HG03354 (cell line): ENCODE measurements around the gene INPP5F.
A peak's percentile ranks its signal among the peaks of the same experiment; 100 is the strongest.
"Not testable (repeated sequence)": the region's sequence is repeated elsewhere in the genome, so short reads cannot be mapped to it uniquely, and the experiment has no call there.

ENCODE experiments used
- ATAC-seq: cut with Tn5 transposase; IDR thresholded peaks from one replicate; pipeline ENCODE4 v1.9.1; 2021; ENCODE audit warnings: mild to moderate bottlenecking; ENCODE audit not compliant: unreplicated experiment, poor library complexity, severe bottlenecking

Gene INPP5F

GRCh38 chr10:119703903-119704508, 21.8 kb upstream of the INPP5F start:
- no peak for ATAC-seq

DNA sequence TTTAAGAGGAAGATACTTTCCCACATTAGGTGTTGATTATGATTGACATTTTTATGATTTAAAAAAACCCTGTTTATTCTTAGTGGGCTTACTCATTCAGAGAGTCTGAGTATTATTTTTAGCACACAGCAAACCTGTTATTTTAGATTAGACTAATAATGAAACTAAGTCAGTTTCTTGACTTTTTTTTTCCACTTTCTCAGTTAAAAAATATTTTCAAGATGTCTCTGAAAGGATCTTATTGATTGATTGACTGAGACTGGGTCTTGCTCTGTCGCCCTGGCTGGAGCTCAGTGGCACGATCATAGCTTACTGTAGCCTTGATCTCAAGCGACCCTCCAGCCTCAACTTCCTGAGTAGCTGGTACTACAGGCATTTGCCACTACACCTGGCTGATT, 20.4 kb upstream of the INPP5F start:
- ATAC-seq = peak; percentile 52

GRCh38 chr10:119706521-119707278, 19.1 kb upstream of the INPP5F start:
- no peak for ATAC-seq

DNA sequence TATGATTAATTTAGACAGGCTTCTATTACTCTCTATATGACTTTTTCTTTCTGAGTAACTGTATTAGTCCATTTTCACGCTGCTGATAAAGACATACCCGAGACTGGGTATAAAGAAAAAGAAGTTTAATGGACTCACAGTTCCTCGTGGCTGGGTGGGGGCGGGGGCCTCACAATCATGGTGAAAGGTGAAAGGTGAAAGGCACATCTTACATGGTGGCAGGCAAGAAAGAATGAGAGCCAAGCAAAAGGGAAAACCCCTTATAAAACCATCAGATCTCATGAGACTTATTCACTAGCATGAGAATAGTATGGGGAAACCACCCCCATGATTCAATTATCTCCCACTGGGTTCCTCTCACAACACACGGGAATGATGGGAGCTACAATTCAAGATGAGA, 18.5 kb upstream of the INPP5F start:
- ATAC-seq = not testable (repeated sequence)

DNA sequence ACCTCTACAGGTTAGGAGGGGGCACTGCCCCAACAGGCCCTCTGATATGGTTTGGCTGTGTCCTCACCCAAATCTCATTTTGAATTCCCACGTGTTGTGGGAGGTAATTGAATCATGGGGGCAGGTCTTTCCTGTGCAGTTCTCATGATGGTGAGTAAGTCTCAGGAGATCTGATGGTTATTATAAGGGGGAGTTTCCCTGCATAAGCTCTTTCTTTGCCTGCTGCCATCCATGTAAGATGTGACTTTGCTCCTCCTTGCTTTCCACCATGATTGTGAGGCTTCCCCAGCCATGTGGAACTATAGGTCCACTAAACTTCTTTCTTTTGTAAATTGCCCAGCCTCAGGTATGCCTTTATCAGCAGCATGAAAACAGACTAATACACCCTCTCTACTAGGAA, 14.9 kb upstream of the INPP5F start:
- ATAC-seq = not testable (repeated sequence)

GRCh38 chr10:119713744-119714483, 11.9 kb upstream of the INPP5F start:
- ATAC-seq = no peak

GRCh38 chr10:119714484-119714816, 11.4 kb upstream of the INPP5F start:
- ATAC-seq = no peak

DNA sequence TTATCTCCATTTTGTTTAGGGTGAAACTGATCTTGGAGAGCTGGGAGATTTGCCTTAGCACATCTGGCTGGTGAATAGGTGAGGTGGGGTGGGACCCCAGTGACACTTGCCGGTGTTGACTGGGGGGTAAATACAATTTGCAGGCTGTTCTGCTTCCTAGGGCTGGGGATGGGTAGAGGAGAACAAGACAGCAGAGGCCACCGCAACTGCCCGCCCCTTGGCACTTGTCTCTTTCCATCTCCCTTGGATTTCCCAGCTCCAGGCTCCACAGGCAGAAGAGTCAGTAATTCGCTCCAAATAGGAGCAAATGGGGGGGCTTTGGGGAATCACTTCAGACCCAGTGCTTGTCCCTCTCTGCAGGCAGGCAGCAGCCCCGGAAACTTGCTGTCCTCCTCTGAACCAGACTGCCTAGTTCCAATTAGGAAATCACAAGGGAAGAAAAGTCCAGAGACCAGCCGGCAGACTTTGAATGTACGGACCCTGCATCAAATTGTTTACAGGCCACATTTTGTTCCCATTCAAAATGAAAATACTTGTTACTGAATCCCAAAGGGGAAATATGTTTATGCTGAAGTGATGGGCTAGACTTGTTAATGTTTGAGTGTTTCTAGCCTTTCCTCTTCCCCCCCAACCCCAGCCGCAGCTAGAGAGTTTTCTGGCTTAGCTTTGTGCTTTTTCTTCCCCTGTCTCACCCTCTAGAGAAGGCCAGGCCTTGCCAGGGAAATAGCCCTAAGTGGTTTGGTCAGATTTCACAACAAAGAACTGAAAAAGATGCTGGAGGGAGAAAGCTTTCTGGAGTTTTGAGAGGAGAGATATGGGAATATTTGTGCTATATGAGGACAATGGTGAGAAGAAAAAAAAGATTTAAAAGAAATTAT, 10.0 kb upstream of the INPP5F start:
- no peak for ATAC-seq

DNA sequence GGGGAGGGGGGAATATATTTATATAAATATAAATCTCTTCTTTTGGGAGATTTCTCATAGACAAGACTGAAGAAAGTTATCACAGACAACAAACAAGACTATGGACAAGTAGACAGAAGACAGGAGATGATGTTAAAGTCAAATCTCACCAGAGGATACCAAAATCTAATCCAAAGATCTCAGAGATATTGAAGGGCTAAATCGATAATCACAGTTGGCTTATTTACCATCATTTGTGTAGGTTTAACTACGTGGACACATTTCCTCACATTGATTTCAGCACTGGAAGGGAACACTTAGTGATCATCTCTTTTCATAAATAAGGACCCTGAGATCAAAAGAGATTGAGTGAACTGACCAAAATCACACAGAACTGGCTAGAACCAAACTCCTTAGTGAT, 2.7 kb upstream of the INPP5F start:
- ATAC-seq = no peak

DNA sequence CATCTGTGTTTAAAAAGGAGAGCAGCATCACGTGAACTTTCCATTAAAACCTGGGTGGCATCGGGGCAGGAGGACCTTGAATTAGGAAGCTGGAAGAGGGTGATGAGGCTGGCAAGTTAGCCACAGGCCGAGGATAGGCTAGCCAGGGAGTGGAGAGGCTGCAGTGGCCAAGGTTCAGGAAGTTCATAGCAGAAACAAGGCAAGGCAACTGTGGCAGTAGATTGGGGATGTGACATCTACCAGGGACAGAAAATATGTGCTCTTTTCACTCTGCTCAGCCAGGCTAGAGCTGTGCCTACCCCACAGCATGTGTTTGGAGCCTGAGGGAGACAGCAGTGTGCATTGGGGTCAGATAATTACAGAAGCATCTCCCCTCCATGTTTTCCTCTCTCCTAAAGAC, 2.2 kb upstream of the INPP5F start:
- no peak for ATAC-seq

DNA sequence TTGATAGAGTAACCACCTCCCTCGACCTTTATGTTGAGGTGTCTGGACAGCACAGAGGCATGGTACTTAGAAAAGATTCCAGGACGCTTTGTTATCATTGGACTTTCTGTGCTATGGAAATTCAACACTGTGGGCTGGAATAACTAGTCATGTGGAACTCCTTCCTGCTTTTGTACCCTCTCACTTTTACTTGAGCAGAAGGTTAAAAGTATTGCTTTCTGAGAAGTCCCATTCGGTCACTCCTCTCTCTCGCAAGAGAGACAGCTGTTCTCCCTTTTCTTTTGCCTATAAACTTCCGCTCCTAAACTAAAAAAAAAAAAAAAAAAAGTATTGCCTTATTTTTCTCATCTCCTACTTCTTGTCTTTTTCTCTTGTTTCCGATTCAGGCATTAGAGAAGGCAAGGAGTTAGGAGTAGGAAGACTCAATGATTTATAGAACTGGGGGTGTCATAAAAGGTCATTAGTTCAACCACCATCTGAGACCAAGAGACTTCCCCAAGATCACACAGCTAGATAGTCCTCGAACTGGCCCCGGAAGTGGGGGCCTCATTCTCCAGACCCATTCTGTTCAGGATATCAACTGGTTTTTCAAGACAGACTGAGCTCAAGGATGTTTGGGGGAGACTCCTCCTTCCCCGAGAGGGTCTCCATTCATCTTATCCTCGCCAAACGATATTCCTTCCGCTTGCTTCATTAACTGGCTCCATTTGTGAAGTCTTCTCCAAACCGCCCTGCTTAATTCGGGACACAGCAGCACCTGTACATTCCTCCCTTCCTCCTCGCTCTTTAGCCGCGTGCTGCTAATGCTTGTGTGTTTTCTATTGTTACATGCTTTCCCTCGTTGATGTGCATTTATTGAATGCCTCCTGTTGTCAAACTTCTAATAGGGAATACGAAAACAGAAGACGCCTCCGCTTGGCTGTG, 995 bp upstream of the INPP5F start:
- ATAC-seq = peak; percentile 32

DNA sequence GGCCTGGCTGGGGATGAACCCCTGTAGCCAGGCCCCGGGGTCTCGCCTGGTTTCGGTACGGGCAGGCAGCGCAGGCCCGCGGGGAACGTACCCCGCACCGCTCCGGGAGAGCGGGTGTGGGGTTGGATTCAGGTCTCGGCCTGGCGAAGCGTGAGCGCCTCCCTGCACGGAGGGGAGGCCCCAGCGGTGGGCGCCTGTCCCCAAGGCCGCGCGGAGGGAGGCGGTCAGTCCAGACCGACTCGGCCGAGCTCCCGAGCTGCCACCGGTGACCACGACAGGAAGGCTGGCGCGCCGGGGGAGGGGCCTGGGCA, 378 bp upstream of the INPP5F start:
- ATAC-seq = peak; percentile 52

GRCh38 chr10:119726676-119727261, 919 bp downstream of the INPP5F start:
- no peak for ATAC-seq

- no peak for ATAC-seq
Observed at GRCh38 chr10:119728172-119728800, 2.4 kb downstream of the INPP5F start.

DNA sequence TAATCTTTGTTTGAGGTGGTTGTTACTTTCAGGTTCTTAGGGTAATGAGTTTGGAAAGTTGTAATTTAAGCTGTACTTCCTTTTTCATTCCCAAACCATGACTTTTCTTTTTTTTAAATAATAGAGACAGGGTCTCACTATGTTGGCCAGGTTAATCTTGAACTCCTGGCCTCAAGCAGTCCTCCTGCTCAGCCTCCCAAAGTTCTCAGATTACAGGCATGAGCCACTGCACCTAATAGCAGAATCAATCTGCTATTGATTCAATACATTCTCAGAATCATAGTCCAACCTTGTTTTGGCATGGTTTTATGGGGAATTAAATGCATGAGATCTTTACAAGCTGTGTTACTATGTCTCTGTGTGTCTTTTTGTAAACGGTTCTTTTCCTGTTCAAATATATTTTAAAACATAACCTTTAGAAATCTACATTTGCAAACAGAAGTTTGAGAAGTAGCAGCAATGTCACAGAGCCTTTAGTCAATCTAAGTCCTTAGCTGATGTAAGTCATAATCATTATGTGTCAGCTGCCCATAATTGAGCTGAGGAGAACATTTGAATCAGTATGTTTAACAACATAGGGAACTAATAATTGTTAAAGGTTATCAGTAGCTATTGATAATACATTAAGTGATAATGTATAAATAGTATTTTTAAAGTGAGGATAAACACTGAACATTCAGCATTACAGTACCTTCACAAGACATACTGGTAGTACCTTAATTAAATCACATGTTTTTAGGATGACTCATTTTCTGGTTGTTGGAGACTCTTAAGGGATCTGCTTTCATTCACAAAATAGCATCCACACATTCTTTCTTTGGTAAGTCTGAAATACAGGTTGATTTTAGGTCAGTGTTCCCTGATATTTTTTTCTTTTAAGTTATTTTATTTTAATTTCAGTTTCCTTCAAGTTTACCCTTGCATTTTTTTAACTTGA, 8.8 kb downstream of the INPP5F start:
- no peak for ATAC-seq

DNA sequence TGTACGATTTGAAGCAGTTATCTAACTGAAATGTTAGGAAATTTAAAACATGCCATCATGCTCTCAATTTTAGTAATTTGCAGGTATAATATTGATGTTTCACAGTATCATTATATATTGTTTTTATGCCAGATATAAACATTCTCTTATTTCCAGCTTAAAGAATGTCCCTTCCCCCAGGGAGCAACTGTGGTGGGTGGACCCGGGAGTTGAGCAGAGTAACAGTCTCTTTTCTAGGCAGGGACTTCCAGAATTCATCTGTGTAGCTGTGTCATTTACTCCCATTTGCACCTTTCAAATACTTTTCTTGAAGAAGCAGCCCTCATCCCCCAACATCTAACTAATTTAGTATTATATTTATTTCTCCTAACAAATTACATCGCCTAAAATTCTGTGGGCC, 9.6 kb downstream of the INPP5F start:
- ATAC-seq = no peak

GRCh38 chr10:119736220-119736619, 10.4 kb downstream of the INPP5F start:
- no peak for ATAC-seq
